K562 (cell line): ENCODE results near the gene ATXN2L. TPM values are rescaled to one million over a fixed set of nuclear protein-coding genes. Genes with fewer than 3 reads are reported as not detected.
A peak's percentile ranks its signal among the peaks of the same experiment; 100 is the strongest.

Experiments used
- CBX5 ChIP-seq: IDR thresholded peaks from 2 replicates; pipeline ENCODE4 v1.6.1; 2014; ENCODE audit warnings: low read depth, borderline replicate concordance
- ETV6 ChIP-seq, 3 experiments: fragments of 150-350 bp in 1 of 3; sonication (generic) in 1 of 3; formaldehyde crosslinking in 1 of 3; IDR thresholded peaks; 2 replicates each; pipeline versions ENCODE4 v1.6.1 to v1.8.0; 2014 to 2022; ENCODE audit warnings: borderline replicate concordance in 2 of 3, low read depth in 2 of 3, antibody characterized with exemption in 1 of 3, low read length in 1 of 3, mild to moderate bottlenecking in 1 of 3, missing genetic modification reagents in 1 of 3
- KAT2B ChIP-seq: IDR thresholded peaks from one replicate; pipeline ENCODE4 v1.6.1; 2012; ENCODE audit warnings: low read depth, mild to moderate bottlenecking, control low read depth, inconsistent platforms, low read length, moderate library complexity
- NR2F6 ChIP-seq: fragments of 450-650 bp; formaldehyde crosslinking; IDR thresholded peaks from 2 replicates; pipeline ENCODE4 v1.4.0; 2020; ENCODE audit warnings: mild to moderate bottlenecking
- RBM17 ChIP-seq: fragments of 200-400 bp; formaldehyde crosslinking; IDR thresholded peaks from 2 replicates; pipeline ENCODE4 v1.6.1; 2017; ENCODE audit warnings: low read depth, mild to moderate bottlenecking, low read length, borderline replicate concordance
- SLC30A9 ChIP-seq: fragments of 250-450 bp; sonication (Bioruptor Pico); IDR thresholded peaks from 2 replicates; pipeline ENCODE4 v1.8.0; 2022; ENCODE audit warnings: mild to moderate bottlenecking, moderate library complexity
- UBTF ChIP-seq, 2 experiments: IDR thresholded peaks; 2 replicates each; pipeline ENCODE4 v1.6.1; 2012; ENCODE audit warnings: improper control_type of control experiment in 2 of 2, low read depth in 2 of 2, low read length in 2 of 2, borderline replicate concordance in 1 of 2
- ZBTB1 ChIP-seq: sonication (generic); formaldehyde crosslinking; IDR thresholded peaks from 2 replicates; pipeline ENCODE4 v1.8.1; 2023; ENCODE audit warnings: missing genetic modification reagents, low read depth, mild to moderate bottlenecking, borderline replicate concordance
- ZBTB43 ChIP-seq: sonication (generic); formaldehyde crosslinking; IDR thresholded peaks from 2 replicates; pipeline ENCODE4 v1.8.0; 2023; ENCODE audit warnings: mild to moderate bottlenecking, missing genetic modification reagents
- ZNF121 ChIP-seq: sonication (generic); formaldehyde crosslinking; conservative IDR thresholded peaks from 2 replicates; pipeline ENCODE4 v1.8.0; 2022; ENCODE audit warnings: missing genetic modification reagents
- ZNF133 ChIP-seq: fragments of 250-450 bp; sonication (Bioruptor Pico); IDR thresholded peaks from 2 replicates; pipeline ENCODE4 v1.4.0; 2020; ENCODE audit warnings: mild to moderate bottlenecking
- ZZZ3 ChIP-seq: fragments of 450-650 bp; IDR thresholded peaks from 2 replicates; pipeline ENCODE4 v1.6.1; 2016; ENCODE audit warnings: antibody characterized with exemption, mild to moderate bottlenecking, moderate library complexity
- polyA plus RNA-seq, 8 experiments: library from polyadenylated mRNA; depleted of rRNA in 4 of 8; stranded (reverse) in 5 of 8; unstranded in 3 of 8; fragments of >200 nt; fragmentation: Nextera tagmentation in 2 of 8; fragmentation: Illumina TruSeq in 1 of 8; extraction: Ambion mirVana in 2 of 8; extraction: Trizol in 1 of 8; gene quantifications; 2 replicates each; pipeline versions ENCODE4 v1.2.1 to v1.2.3, GENCODE V29; 2011 to 2014; ENCODE audit warnings: inconsistent platforms in 1 of 8, missing spikeins in 1 of 8
- total RNA-seq, 7 experiments: library from RNA; depleted of rRNA in 6 of 7; stranded (reverse); fragments of >200 nt in 6 of 7; fragmentation: Illumina TruSeq in 2 of 7; extraction: Trizol in 2 of 7; gene quantifications; 2 replicates each; pipeline versions ENCODE4 v1.2.1 to v1.2.3, GENCODE V29; 2011 to 2021; ENCODE audit warnings: low replicate concordance in 1 of 7
- TF ChIP-seq, protein P1 (sequence below): fragments of 200-800 bp; sonication (Bioruptor generic); IDR thresholded peaks from 2 replicates; pipeline ENCODE4 v1.6.1; 2016; ENCODE audit warnings: missing genetic modification characterization, missing compliant biosample characterization
- TF ChIP-seq, protein P2 (sequence below), 3 experiments: fragments of 200-800 bp in 1 of 3; sonication (Bioruptor generic) in 1 of 3; sonication (generic) in 1 of 3; formaldehyde crosslinking in 1 of 3; IDR thresholded peaks; 2 replicates each; pipeline versions ENCODE4 v1.6.1 to v1.8.0; 2016 to 2022; ENCODE audit warnings: mild to moderate bottlenecking in 2 of 3, missing compliant biosample characterization in 2 of 3, missing genetic modification characterization in 2 of 3, missing genetic modification reagents in 1 of 3

The ATXN2L gene
- total and polyA plus RNA-seq, 9 of the 15 experiments (the other 6 are each of a cell fraction or from before 2014, with no cell fraction given): 3.8 to 280 (median 37.2) TPM

GRCh38 chr16:28822520-28823290 is at the start of gene ATXN2L (continued):
- TF ChIP-seq, protein P1, sequence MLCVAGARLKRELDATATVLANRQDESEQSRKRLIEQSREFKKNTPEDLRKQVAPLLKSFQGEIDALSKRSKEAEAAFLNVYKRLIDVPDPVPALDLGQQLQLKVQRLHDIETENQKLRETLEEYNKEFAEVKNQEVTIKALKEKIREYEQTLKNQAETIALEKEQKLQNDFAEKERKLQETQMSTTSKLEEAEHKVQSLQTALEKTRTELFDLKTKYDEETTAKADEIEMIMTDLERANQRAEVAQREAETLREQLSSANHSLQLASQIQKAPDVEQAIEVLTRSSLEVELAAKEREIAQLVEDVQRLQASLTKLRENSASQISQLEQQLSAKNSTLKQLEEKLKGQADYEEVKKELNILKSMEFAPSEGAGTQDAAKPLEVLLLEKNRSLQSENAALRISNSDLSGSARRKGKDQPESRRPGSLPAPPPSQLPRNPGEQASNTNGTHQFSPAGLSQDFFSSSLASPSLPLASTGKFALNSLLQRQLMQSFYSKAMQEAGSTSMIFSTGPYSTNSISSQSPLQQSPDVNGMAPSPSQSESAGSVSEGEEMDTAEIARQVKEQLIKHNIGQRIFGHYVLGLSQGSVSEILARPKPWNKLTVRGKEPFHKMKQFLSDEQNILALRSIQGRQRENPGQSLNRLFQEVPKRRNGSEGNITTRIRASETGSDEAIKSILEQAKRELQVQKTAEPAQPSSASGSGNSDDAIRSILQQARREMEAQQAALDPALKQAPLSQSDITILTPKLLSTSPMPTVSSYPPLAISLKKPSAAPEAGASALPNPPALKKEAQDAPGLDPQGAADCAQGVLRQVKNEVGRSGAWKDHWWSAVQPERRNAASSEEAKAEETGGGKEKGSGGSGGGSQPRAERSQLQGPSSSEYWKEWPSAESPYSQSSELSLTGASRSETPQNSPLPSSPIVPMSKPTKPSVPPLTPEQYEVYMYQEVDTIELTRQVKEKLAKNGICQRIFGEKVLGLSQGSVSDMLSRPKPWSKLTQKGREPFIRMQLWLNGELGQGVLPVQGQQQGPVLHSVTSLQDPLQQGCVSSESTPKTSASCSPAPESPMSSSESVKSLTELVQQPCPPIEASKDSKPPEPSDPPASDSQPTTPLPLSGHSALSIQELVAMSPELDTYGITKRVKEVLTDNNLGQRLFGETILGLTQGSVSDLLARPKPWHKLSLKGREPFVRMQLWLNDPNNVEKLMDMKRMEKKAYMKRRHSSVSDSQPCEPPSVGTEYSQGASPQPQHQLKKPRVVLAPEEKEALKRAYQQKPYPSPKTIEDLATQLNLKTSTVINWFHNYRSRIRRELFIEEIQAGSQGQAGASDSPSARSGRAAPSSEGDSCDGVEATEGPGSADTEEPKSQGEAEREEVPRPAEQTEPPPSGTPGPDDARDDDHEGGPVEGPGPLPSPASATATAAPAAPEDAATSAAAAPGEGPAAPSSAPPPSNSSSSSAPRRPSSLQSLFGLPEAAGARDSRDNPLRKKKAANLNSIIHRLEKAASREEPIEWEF (CRISPR knock-in tag): no peak
- no peak for TF ChIP-seq ZZZ3
- TF ChIP-seq RBM17: no peak
- 0 out of 4 replicates have a peak, but pooled peaks of 1 of the 2 experiments have one; percentile 48 for TF ChIP-seq ETV6 (IDR thresholded peaks at IDR 0.05; ENCODE audit: borderline replicate concordance in 1 of 2, low read depth in 2 of 2, low read length in 1 of 2)
- no peak for TF ChIP-seq ETV6 (CRISPR knock-in tag; IDR thresholded peaks at IDR 0.05; ENCODE audit: borderline replicate concordance)
- TF ChIP-seq KAT2B: no peak
- no peak for TF ChIP-seq ZNF133 (CRISPR knock-in tag)
- TF ChIP-seq UBTF (IDR thresholded peaks at IDR 0.05; ENCODE audit: borderline replicate concordance in 1 of 2, low read depth in 2 of 2, low read length in 2 of 2): 0 out of 4 replicates have a peak, but pooled peaks of 1 of the 2 experiments have one; percentile 68
- peak; percentile 81 for TF ChIP-seq ZNF121 (CRISPR knock-in tag)
- 0 out of 2 replicates have a peak, but pooled peaks have one; percentile 65 for TF ChIP-seq CBX5
- no peak for TF ChIP-seq ZBTB43 (CRISPR knock-in tag)
- TF ChIP-seq, protein P2, sequence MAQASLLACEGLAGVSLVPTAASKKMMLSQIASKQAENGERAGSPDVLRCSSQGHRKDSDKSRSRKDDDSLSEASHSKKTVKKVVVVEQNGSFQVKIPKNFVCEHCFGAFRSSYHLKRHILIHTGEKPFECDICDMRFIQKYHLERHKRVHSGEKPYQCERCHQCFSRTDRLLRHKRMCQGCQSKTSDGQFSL (CRISPR knock-in tag; IDR thresholded peaks at IDR 0.05): peak; percentile 99
- TF ChIP-seq, protein P2 (tag; IDR thresholded peaks at IDR 0.05): peak in 1 of 2 experiments; percentile 99; a peak in 2 of 4 replicates
- TF ChIP-seq NR2F6 (CRISPR knock-in tag): 0 out of 2 replicates have a peak, but pooled peaks have one; percentile 55
- no peak for TF ChIP-seq ZBTB1 (CRISPR knock-in tag)
- TF ChIP-seq SLC30A9: no peak
